ENCODE measurements around the gene SRRD. TPM values are rescaled to one million over a fixed set of nuclear protein-coding genes. Genes with fewer than 3 reads are reported as not detected.

Gene SRRD
- total RNA-seq, 1 experiment from 2014 or later, result 43.5 TPM

DNA sequence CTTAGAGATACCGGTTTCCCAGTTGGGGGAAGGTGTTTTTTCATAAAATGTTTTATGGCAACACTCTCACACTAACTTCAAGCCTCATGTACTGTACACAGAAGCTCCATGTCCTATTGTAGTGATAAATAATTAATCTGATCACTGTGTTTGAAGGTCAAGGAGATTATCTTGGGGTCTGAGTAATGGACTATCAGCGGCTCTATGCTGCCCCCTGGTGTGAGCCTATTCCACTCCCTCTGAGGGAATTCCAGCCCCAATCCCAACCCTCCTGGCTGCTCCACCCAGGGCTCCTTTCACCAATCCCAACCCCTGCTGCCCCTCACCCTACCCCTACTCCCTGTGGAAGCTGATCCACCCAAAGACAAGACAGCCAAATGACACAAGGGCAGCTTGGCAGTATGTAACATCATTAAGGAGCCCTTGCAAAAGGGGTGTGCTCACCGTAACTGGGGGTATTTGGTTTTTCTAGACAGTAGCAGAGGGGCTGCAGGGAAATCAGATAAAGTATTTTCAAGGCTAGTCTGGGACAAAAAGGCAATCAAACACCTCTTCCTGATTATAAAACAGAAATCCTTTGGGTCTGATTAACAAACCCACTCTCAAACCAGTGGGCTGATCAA is 22.4 kb upstream of the SRRD start:
- peaks cover 26% of the 10 kb centered on the region; the same call in 1 of the 2 replicates for H3K36me3 ChIP-seq (ENCODE audit: insufficient read depth, low read length)
- DNase-seq, result peak; percentile 67
- no peak overlapping the region for H3K4me3 ChIP-seq (ENCODE audit: low read length)
- no peak overlapping the region for H2AFZ ChIP-seq (ENCODE audit: low read length)
- H4K20me1 ChIP-seq (ENCODE audit: insufficient read depth, low read depth, low read length), result no peaks in the 10 kb centered on the region
- H3K27me3 ChIP-seq (ENCODE audit: low read length), result no peaks in the 10 kb centered on the region
- H3K4me1 ChIP-seq (ENCODE audit: low read length), result 0 out of 2 replicates have a peak, but pooled peaks cover 7% of the 10 kb centered on the region
- peaks cover 28% of the 10 kb centered on the region for H3K79me2 ChIP-seq (ENCODE audit: low read length)
- H3K9me2 ChIP-seq (replicated peaks; ENCODE audit: insufficient read depth, low read length), result no peaks in the 10 kb centered on the region
- H3K4me2 ChIP-seq (ENCODE audit: low read depth, low read length, poor library complexity, severe bottlenecking), result no peak overlapping the region
- no peak overlapping the region for H3K27ac ChIP-seq (ENCODE audit: low read length)
- no peak overlapping the region for H3K9ac ChIP-seq (ENCODE audit: low read length)
- H3K9me3 ChIP-seq (ENCODE audit: low read length), result no peaks in the 10 kb centered on the region

GRCh38 chr22:26462051-26462450 is 21.6 kb upstream of the SRRD start:
- Histone ChIP-seq H3K27ac (ENCODE audit: low read length) (no peak overlapping the region), H3K9me2 (replicated peaks; ENCODE audit: insufficient read depth, low read length) (no peaks in the 10 kb centered on the region), H3K9ac (ENCODE audit: low read length) (no peak overlapping the region), H3K36me3 (ENCODE audit: insufficient read depth, low read length) (peaks cover 26% of the 10 kb centered on the region; the same call in 1 of the 2 replicates), H3K79me2 (ENCODE audit: low read length) (peaks cover 28% of the 10 kb centered on the region), H3K4me1 (ENCODE audit: low read length) (0 out of 2 replicates have a peak, but pooled peaks cover 7% of the 10 kb centered on the region), H4K20me1 (ENCODE audit: insufficient read depth, low read depth, low read length) (no peaks in the 10 kb centered on the region), H3K9me3 (ENCODE audit: low read length) (no peaks in the 10 kb centered on the region), H3K4me2 (ENCODE audit: low read depth, low read length, poor library complexity, severe bottlenecking) (no peak overlapping the region), H3K4me3 (ENCODE audit: low read length) (no peak overlapping the region), H2AFZ (ENCODE audit: low read length) (no peak overlapping the region), H3K27me3 (ENCODE audit: low read length) (no peaks in the 10 kb centered on the region)
- DNase-seq, result no peak

DNA sequence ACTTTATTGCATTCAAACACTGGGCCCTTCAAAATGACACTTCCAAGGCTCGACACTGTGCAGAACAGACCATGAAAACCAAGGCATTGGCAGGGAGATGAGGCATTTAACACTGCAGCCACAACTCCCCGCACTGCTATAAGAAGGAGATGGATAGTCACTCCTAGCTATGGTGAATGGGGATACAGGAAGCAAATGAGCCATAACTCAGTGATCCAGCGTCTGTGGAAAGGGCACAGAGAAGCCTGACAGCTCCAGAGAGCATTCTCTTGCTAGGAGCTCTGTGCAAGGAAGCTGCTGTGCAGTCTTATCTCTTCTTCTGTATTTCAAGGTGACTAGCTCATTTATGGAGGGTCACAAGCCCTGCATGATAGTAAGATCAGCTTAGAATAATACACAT is 21.0 kb upstream of the SRRD start:
- Histone ChIP-seq H2AFZ (ENCODE audit: low read length) (no peak overlapping the region), H3K9me3 (ENCODE audit: low read length) (no peaks in the 10 kb centered on the region), H3K4me3 (ENCODE audit: low read length) (no peak overlapping the region), H3K9me2 (replicated peaks; ENCODE audit: insufficient read depth, low read length) (no peaks in the 10 kb centered on the region), H3K9ac (ENCODE audit: low read length) (no peak overlapping the region), H3K79me2 (ENCODE audit: low read length) (peaks cover 28% of the 10 kb centered on the region), H3K4me2 (ENCODE audit: low read depth, low read length, poor library complexity, severe bottlenecking) (no peak overlapping the region), H3K4me1 (ENCODE audit: low read length) (0 out of 2 replicates have a peak, but pooled peaks cover 7% of the 10 kb centered on the region), H3K27me3 (ENCODE audit: low read length) (no peaks in the 10 kb centered on the region), H3K36me3 (ENCODE audit: insufficient read depth, low read length) (peaks cover 26% of the 10 kb centered on the region; the same call in 1 of the 2 replicates), H3K27ac (ENCODE audit: low read length) (no peak overlapping the region), H4K20me1 (ENCODE audit: insufficient read depth, low read depth, low read length) (no peaks in the 10 kb centered on the region)
- no peak for DNase-seq

DNA sequence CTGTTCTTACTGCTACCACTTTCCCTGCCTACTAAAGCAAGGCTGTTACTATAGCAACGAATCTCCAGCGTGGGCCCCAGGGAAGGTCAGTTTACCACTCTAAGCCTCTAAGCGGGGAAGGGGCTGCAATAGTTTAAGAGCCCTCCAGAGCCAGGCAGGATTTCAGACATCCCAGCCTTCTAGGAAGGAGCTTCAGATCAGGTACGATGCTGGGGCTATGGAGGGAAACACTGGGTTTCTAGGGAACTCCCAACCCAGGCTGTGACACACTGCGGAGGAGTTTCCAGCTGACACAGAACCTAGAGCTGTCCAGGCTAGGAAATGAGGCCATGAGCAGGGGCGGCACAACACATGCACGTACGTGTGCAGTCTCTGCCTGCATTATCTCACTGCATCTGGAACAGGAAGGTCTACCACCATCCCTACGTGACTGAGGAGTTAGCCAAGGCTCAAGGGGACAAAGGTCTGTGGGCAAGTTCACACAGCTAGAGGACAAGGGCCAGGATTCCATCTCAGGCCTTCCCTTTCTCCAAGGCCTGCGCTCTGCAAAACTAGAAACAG is 20.5 kb upstream of the SRRD start:
- H3K36me3 ChIP-seq (ENCODE audit: insufficient read depth, low read length), result peaks cover 28% of the 10 kb centered on the region; the same call in 1 of the 2 replicates
- no peak overlapping the region for H2AFZ ChIP-seq (ENCODE audit: low read length)
- H3K27ac ChIP-seq (ENCODE audit: low read length), result no peak overlapping the region
- no peaks in the 10 kb centered on the region for H3K9me2 ChIP-seq (replicated peaks; ENCODE audit: insufficient read depth, low read length)
- no peak overlapping the region for H3K4me3 ChIP-seq (ENCODE audit: low read length)
- H3K9me3 ChIP-seq (ENCODE audit: low read length), result no peaks in the 10 kb centered on the region
- no peak overlapping the region for H3K4me2 ChIP-seq (ENCODE audit: low read depth, low read length, poor library complexity, severe bottlenecking)
- 0 out of 2 replicates have a peak, but pooled peaks cover 7% of the 10 kb centered on the region for H3K4me1 ChIP-seq (ENCODE audit: low read length)
- H4K20me1 ChIP-seq (ENCODE audit: insufficient read depth, low read depth, low read length), result no peaks in the 10 kb centered on the region
- no peak for DNase-seq
- peaks cover 28% of the 10 kb centered on the region for H3K79me2 ChIP-seq (ENCODE audit: low read length)
- H3K27me3 ChIP-seq (ENCODE audit: low read length), result no peaks in the 10 kb centered on the region
- H3K9ac ChIP-seq (ENCODE audit: low read length), result no peak overlapping the region

DNA sequence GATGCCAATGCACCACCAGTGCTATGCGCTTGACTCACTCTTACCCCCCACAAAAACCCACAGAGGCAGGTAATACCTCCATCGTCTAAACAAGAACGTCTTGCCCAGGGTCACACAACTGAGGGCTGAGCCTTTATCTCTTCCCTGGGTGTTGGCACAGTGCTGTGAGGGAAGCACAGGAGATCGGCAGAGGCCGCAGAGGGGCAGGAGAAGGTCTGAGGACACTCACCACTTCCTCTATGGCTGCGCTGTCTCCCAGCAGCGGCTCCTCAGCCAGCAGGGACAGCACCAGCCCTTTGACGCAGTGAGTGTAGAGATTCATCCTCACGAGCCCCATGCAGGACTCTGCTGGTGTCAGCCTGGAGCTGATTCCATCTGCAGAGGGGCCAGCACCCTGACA is 20.0 kb upstream of the SRRD start:
- no peak for DNase-seq
- no peak overlapping the region for H3K9ac ChIP-seq (ENCODE audit: low read length)

DNA sequence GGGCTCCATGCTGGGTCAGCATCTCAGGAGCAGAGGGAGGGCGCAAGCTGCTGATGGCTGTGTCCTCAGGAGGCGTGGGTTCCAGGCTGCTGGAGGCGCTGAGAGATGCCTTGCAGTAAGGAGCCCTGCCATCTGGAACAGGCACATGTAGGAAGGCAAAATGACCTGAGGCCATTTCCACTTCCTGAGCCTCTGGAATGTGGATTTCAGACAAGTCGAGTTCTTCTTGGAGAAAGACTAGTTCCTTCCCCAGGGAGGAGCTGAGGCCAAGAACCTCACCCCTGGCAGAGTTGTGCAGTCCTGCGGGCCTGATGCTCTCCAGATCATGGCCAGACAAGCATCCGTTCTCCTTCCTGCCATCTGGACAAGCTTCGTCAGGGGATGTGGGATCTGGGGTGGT is 19.4 kb upstream of the SRRD start:
- Histone ChIP-seq H4K20me1 (ENCODE audit: insufficient read depth, low read depth, low read length) (no peaks in the 10 kb centered on the region), H3K27ac (ENCODE audit: low read length) (no peak overlapping the region), H3K9me3 (ENCODE audit: low read length) (no peaks in the 10 kb centered on the region), H3K4me3 (ENCODE audit: low read length) (no peak overlapping the region), H3K9me2 (replicated peaks; ENCODE audit: insufficient read depth, low read length) (no peaks in the 10 kb centered on the region), H3K4me2 (ENCODE audit: low read depth, low read length, poor library complexity, severe bottlenecking) (no peak overlapping the region), H3K4me1 (ENCODE audit: low read length) (0 out of 2 replicates have a peak, but pooled peaks cover 7% of the 10 kb centered on the region), H2AFZ (ENCODE audit: low read length) (no peak overlapping the region), H3K36me3 (ENCODE audit: insufficient read depth, low read length) (peaks cover 37% of the 10 kb centered on the region; the same call in 1 of the 2 replicates), H3K79me2 (ENCODE audit: low read length) (peaks cover 23% of the 10 kb centered on the region), H3K27me3 (ENCODE audit: low read length) (no peaks in the 10 kb centered on the region), H3K9ac (ENCODE audit: low read length) (no peak overlapping the region)
- DNase-seq, result no peak

More for the DNA sequence above, 20.0 kb upstream of the SRRD start:
- Histone ChIP-seq H3K36me3 (ENCODE audit: insufficient read depth, low read length) (peaks cover 32% of the 10 kb centered on the region; the same call in 1 of the 2 replicates), H3K79me2 (ENCODE audit: low read length) (peaks cover 28% of the 10 kb centered on the region), H3K27me3 (ENCODE audit: low read length) (no peaks in the 10 kb centered on the region), H3K4me3 (ENCODE audit: low read length) (no peak overlapping the region), H4K20me1 (ENCODE audit: insufficient read depth, low read depth, low read length) (no peaks in the 10 kb centered on the region), H3K9me3 (ENCODE audit: low read length) (no peaks in the 10 kb centered on the region), H3K4me1 (ENCODE audit: low read length) (0 out of 2 replicates have a peak, but pooled peaks cover 7% of the 10 kb centered on the region), H3K4me2 (ENCODE audit: low read depth, low read length, poor library complexity, severe bottlenecking) (no peak overlapping the region), H2AFZ (ENCODE audit: low read length) (no peak overlapping the region), H3K27ac (ENCODE audit: low read length) (no peak overlapping the region), H3K9me2 (replicated peaks; ENCODE audit: insufficient read depth, low read length) (no peaks in the 10 kb centered on the region)

DNA sequence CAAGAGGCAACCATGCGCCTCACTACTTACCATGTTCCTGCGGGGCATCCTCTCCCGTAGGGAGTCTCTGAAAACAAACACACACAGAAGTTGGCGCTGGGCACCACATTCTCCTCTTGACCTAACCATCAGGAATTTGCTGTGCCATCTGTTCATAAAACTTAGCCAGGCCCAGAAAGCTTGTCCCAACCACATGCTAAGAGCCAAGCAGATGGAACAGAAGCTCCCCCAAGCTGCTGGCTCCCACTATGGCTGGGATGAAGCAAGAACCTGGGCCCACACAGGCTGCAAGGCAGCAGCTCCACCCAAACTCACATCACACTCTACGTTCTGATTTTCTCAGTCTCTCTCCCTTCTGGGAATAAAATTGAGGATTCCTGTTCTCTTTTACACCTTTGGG is 17.5 kb upstream of the SRRD start:
- Histone ChIP-seq H3K4me3 (ENCODE audit: low read length) (no peak overlapping the region), H3K4me2 (ENCODE audit: low read depth, low read length, poor library complexity, severe bottlenecking) (no peak overlapping the region), H3K36me3 (ENCODE audit: insufficient read depth, low read length) (peaks cover 29% of the 10 kb centered on the region; the same call in 1 of the 2 replicates), H3K4me1 (ENCODE audit: low read length) (0 out of 2 replicates have a peak, but pooled peaks cover 7% of the 10 kb centered on the region), H3K9ac (ENCODE audit: low read length) (no peak overlapping the region), H3K9me3 (ENCODE audit: low read length) (no peaks in the 10 kb centered on the region), H3K79me2 (ENCODE audit: low read length) (peaks cover 4% of the 10 kb centered on the region; the same call in 1 of the 2 replicates), H3K9me2 (replicated peaks; ENCODE audit: insufficient read depth, low read length) (no peaks in the 10 kb centered on the region), H3K27ac (ENCODE audit: low read length) (no peak overlapping the region), H3K27me3 (ENCODE audit: low read length) (no peaks in the 10 kb centered on the region), H4K20me1 (ENCODE audit: insufficient read depth, low read depth, low read length) (no peaks in the 10 kb centered on the region), H2AFZ (ENCODE audit: low read length) (no peak overlapping the region)
- DNase-seq, result no peak

- no peak overlapping the region for H3K9ac ChIP-seq (ENCODE audit: low read length)
- DNase-seq, result no peak
Observed at GRCh38 chr22:26470807-26471206, 12.9 kb upstream of the SRRD start.

More at GRCh38 chr22:26470807-26471206, 12.9 kb upstream of the SRRD start:
- Histone ChIP-seq H3K4me3 (ENCODE audit: low read length) (no peak overlapping the region), H3K9me3 (ENCODE audit: low read length) (no peaks in the 10 kb centered on the region), H3K9me2 (replicated peaks; ENCODE audit: insufficient read depth, low read length) (no peaks in the 10 kb centered on the region), H3K36me3 (ENCODE audit: insufficient read depth, low read length) (peaks cover 47% of the 10 kb centered on the region), H3K4me1 (ENCODE audit: low read length) (no peaks in the 10 kb centered on the region), H3K27me3 (ENCODE audit: low read length) (no peaks in the 10 kb centered on the region), H3K79me2 (ENCODE audit: low read length) (peaks cover 14% of the 10 kb centered on the region), H2AFZ (ENCODE audit: low read length) (no peak overlapping the region), H3K27ac (ENCODE audit: low read length) (no peak overlapping the region), H3K4me2 (ENCODE audit: low read depth, low read length, poor library complexity, severe bottlenecking) (no peak overlapping the region), H4K20me1 (ENCODE audit: insufficient read depth, low read depth, low read length) (no peaks in the 10 kb centered on the region)
